HepG2 (cell line): ENCODE measurements around the gene LMCD1. TPM values are rescaled to one million over a fixed set of nuclear protein-coding genes. Genes with fewer than 3 reads are reported as not detected.
A peak's percentile ranks its signal among the peaks of the same experiment; 100 is the strongest.

Experiments used
- ATF7 ChIP-seq, 2 experiments: fragments of 450-650 bp in 1 of 2; sonication (generic) in 1 of 2; formaldehyde crosslinking in 1 of 2; IDR thresholded peaks; 2 replicates each; pipeline versions ENCODE4 v1.4.0 to v1.6.1; 2016 to 2020; ENCODE audit warnings: antibody characterized with exemption in 1 of 2, mild to moderate bottlenecking in 1 of 2, missing genetic modification reagents in 1 of 2
- CREBL2 ChIP-seq: sonication (generic); formaldehyde crosslinking; IDR thresholded peaks from 2 replicates; pipeline ENCODE4 v1.8.1; 2023; ENCODE audit warnings: missing genetic modification reagents, mild to moderate bottlenecking, borderline replicate concordance
- FOXK1 ChIP-seq: sonication (generic); formaldehyde crosslinking; IDR thresholded peaks from 2 replicates; pipeline ENCODE4 v1.4.0; 2020; ENCODE audit warnings: low read depth, missing genetic modification reagents, borderline replicate concordance
- IRF9 ChIP-seq: sonication (generic); formaldehyde crosslinking; IDR thresholded peaks from 2 replicates; pipeline ENCODE4 v1.8.0; 2022; ENCODE audit warnings: missing genetic modification reagents, mild to moderate bottlenecking, borderline replicate concordance
- MXD4 ChIP-seq: IDR thresholded peaks from 2 replicates; pipeline ENCODE4 v1.6.1; 2016; ENCODE audit warnings: mild to moderate bottlenecking, missing biosample characterization, missing genetic modification reagents
- MYNN ChIP-seq: sonication (generic); formaldehyde crosslinking; IDR thresholded peaks from 2 replicates; pipeline ENCODE4 v1.4.0; 2020; ENCODE audit warnings: mild to moderate bottlenecking, low read depth, missing genetic modification reagents
- POGZ ChIP-seq: sonication (generic); formaldehyde crosslinking; IDR thresholded peaks from 2 replicates; pipeline ENCODE4 v1.4.0; 2020; ENCODE audit warnings: mild to moderate bottlenecking, missing genetic modification reagents
- PRMT3 ChIP-seq: sonication (generic); formaldehyde crosslinking; IDR thresholded peaks from 2 replicates; pipeline ENCODE4 v1.8.1; 2022; ENCODE audit warnings: low read depth, mild to moderate bottlenecking, moderate library complexity, missing genetic modification reagents, borderline replicate concordance
- RARG ChIP-seq: sonication (generic); formaldehyde crosslinking; IDR thresholded peaks from 2 replicates; pipeline ENCODE4 v1.4.0; 2020; ENCODE audit warnings: low read depth, mild to moderate bottlenecking, missing genetic modification reagents
- SRSF1 ChIP-seq: fragments of 200-400 bp; formaldehyde crosslinking; optimal IDR thresholded peaks from 2 replicates; pipeline ENCODE3; 2017; ENCODE audit warnings: mild to moderate bottlenecking, low read depth, low read length, moderate library complexity
- TFE3 ChIP-seq: IDR thresholded peaks from 2 replicates; pipeline ENCODE4 v1.6.1; 2016
- U2AF1 ChIP-seq: fragments of 200-400 bp; formaldehyde crosslinking; optimal IDR thresholded peaks from 2 replicates; pipeline ENCODE3; 2017; ENCODE audit warnings: mild to moderate bottlenecking, low read depth, low read length
- ZFP90 ChIP-seq: sonication (generic); formaldehyde crosslinking; IDR thresholded peaks from 2 replicates; pipeline ENCODE4 v1.8.0; 2022; ENCODE audit warnings: missing genetic modification reagents, mild to moderate bottlenecking, inconsistent platforms, borderline replicate concordance
- ZNF20 ChIP-seq: sonication (generic); formaldehyde crosslinking; IDR thresholded peaks from 2 replicates; pipeline ENCODE4 v1.4.0; 2020; ENCODE audit warnings: mild to moderate bottlenecking, moderate library complexity, missing genetic modification reagents
- ZNF281 ChIP-seq: sonication (generic); formaldehyde crosslinking; IDR thresholded peaks from 2 replicates; pipeline ENCODE4 v1.4.0; 2020; ENCODE audit warnings: missing genetic modification reagents, borderline replicate concordance
- ZNF317 ChIP-seq: sonication (generic); formaldehyde crosslinking; IDR thresholded peaks from 2 replicates; pipeline ENCODE4 v1.5.0; 2020; ENCODE audit warnings: mild to moderate bottlenecking, missing genetic modification reagents
- ZNF34 ChIP-seq: sonication (generic); formaldehyde crosslinking; IDR thresholded peaks from 2 replicates; pipeline ENCODE4 v1.4.0; 2020; ENCODE audit warnings: mild to moderate bottlenecking, missing genetic modification reagents, borderline replicate concordance
- ZNF501 ChIP-seq: sonication (generic); formaldehyde crosslinking; IDR thresholded peaks from 2 replicates; pipeline ENCODE4 v1.5.1; 2020; ENCODE audit warnings: mild to moderate bottlenecking, moderate library complexity, missing genetic modification reagents
- ZNF569 ChIP-seq: sonication (generic); formaldehyde crosslinking; IDR thresholded peaks from 2 replicates; pipeline ENCODE4 v1.5.0; 2020; ENCODE audit warnings: mild to moderate bottlenecking, missing genetic modification reagents, moderate library complexity, borderline replicate concordance
- ZNF749 ChIP-seq: sonication (generic); formaldehyde crosslinking; IDR thresholded peaks from 2 replicates; pipeline ENCODE4 v1.8.0; 2022; ENCODE audit warnings: mild to moderate bottlenecking, missing genetic modification reagents, moderate library complexity, borderline replicate concordance
- ZNF75D ChIP-seq: sonication (generic); formaldehyde crosslinking; IDR thresholded peaks from 2 replicates; pipeline ENCODE4 v1.8.1; 2023; ENCODE audit warnings: missing genetic modification reagents, mild to moderate bottlenecking, borderline replicate concordance
- ZNF850 ChIP-seq: sonication (generic); formaldehyde crosslinking; conservative IDR thresholded peaks from 2 replicates; pipeline ENCODE4 v1.9.0; 2021; ENCODE audit warnings: mild to moderate bottlenecking, missing genetic modification reagents
- ZSCAN25 ChIP-seq: sonication (generic); formaldehyde crosslinking; IDR thresholded peaks from 2 replicates; pipeline ENCODE4 v1.8.0; 2022; ENCODE audit warnings: mild to moderate bottlenecking, missing genetic modification reagents
- ZSCAN5A ChIP-seq: sonication (generic); formaldehyde crosslinking; IDR thresholded peaks from 2 replicates; pipeline ENCODE4 v1.8.0; 2022; ENCODE audit warnings: mild to moderate bottlenecking, missing genetic modification reagents, borderline replicate concordance
- polyA plus RNA-seq, 8 experiments: library from polyadenylated mRNA; depleted of rRNA in 3 of 8; stranded (reverse) in 7 of 8; unstranded in 1 of 8; fragments of >200 nt; fragmentation: Illumina TruSeq in 4 of 8; extraction: Trizol in 4 of 8; gene quantifications; 2 replicates each; pipeline versions ENCODE4 v1.2.1 to v1.2.3, GENCODE V29; 2011 to 2016; ENCODE audit warnings: low read depth in 4 of 8, missing spikeins in 1 of 8, mixed read lengths in 1 of 8; ENCODE audit not compliant: insufficient read depth in 1 of 8
- total RNA-seq, 5 experiments: library from RNA; depleted of rRNA; stranded (reverse); fragments of >200 nt; fragmentation: Illumina TruSeq; extraction: Trizol; gene quantifications; 2 replicates each; pipeline ENCODE4 v1.2.3, GENCODE V29; 2016; ENCODE audit warnings: low read depth in 1 of 5

LMCD1 gene
- total and polyA plus RNA-seq, 2 of the 13 experiments (the other 11 are each of a cell fraction or from before 2014, with no cell fraction given), result 6.2 to 7.1 TPM

GRCh38 chr3:8486936-8487335, 14.7 kb upstream of the LMCD1 start (continued):
- no peak for TF ChIP-seq ZNF317
- TF ChIP-seq ZNF749 (CRISPR knock-in tag), result no peak
- TF ChIP-seq ZNF34 (CRISPR knock-in tag), result no peak
- TF ChIP-seq IRF9 (CRISPR knock-in tag), result no peak
- TF ChIP-seq ZSCAN5A (CRISPR knock-in tag), result no peak
- TF ChIP-seq ZNF20 (CRISPR knock-in tag), result no peak
- TF ChIP-seq FOXK1, result no peak
- TF ChIP-seq RARG (CRISPR knock-in tag), result no peak
- TF ChIP-seq U2AF1, result no peak
- no peak for TF ChIP-seq ZNF850 (CRISPR knock-in tag)
- no peak for TF ChIP-seq MXD4 (CRISPR knock-in tag)
- no peak for TF ChIP-seq ATF7 (IDR thresholded peaks at IDR 0.05)
- no peak; the same call in 1 of the 2 replicates for TF ChIP-seq ATF7 (CRISPR knock-in tag; IDR thresholded peaks at IDR 0.05)
- TF ChIP-seq ZNF569, result no peak
- peak; percentile 63; the same call in 1 of the 2 replicates for TF ChIP-seq ZNF281 (CRISPR knock-in tag)
- TF ChIP-seq SRSF1, result no peak
- TF ChIP-seq ZSCAN25 (CRISPR knock-in tag), result no peak
- no peak for TF ChIP-seq ZFP90 (CRISPR knock-in tag)
- no peak for TF ChIP-seq ZNF75D
- no peak for TF ChIP-seq MYNN (CRISPR knock-in tag)
- TF ChIP-seq TFE3 (CRISPR knock-in tag), result peak; percentile 52; the same call in 1 of the 2 replicates
- no peak for TF ChIP-seq ZNF501 (CRISPR knock-in tag)
- no peak for TF ChIP-seq PRMT3 (CRISPR knock-in tag)
- no peak for TF ChIP-seq CREBL2 (CRISPR knock-in tag)
- no peak for TF ChIP-seq POGZ
